Tibial nerve (tissue), 4 donors: ENCODE measurements around the gene AKAP8L. TPM values are rescaled to one million over a fixed set of nuclear protein-coding genes. Genes with fewer than 3 reads are reported as not detected.

Source experiments
- DNase-seq, 2 donors: peaks; one replicate each; pipeline ENCODE4 v3.0.0-alpha.2; 2019; ENCODE audit warnings: low spot score in 2 of 2
- H3K27ac ChIP-seq, 4 donors: fragments of 200-600 bp; sonication (generic) in 3 of 4; one replicate each; pipeline ENCODE4 v1.5.1; 2017 to 2019; ENCODE audit warnings: mild to moderate bottlenecking in 1 of 4
- H3K27me3 ChIP-seq, 2 donors: fragments of 200-600 bp; sonication (generic) in 1 of 2; one replicate each; pipeline versions ENCODE4 v1.5.1 to v1.6.0; 2017 to 2019
- H3K36me3 ChIP-seq, 3 donors: fragments of 200-600 bp; sonication (generic); one replicate each; pipeline ENCODE4 v1.5.1; 2018 to 2019
- H3K4me1 ChIP-seq, 4 donors: fragments of 200-600 bp; sonication (generic) in 3 of 4; one replicate each; pipeline ENCODE4 v1.5.1; 2017 to 2019
- H3K4me3 ChIP-seq, 4 donors: fragments of 200-600 bp; sonication (generic) in 3 of 4; one replicate each; pipeline ENCODE4 v1.5.1; 2017 to 2019; ENCODE audit warnings: mild to moderate bottlenecking in 1 of 4, moderate library complexity in 1 of 4
- H3K9me3 ChIP-seq, 4 donors: fragments of 200-600 bp; sonication (generic) in 3 of 4; one replicate each; pipeline ENCODE4 v1.5.1; 2017 to 2019
- EP300 ChIP-seq, 2 donors: sonication (generic); formaldehyde crosslinking; IDR thresholded peaks; one replicate each; pipeline ENCODE4 v1.6.1; 2017; ENCODE audit warnings: antibody characterized with exemption in 2 of 2, mild to moderate bottlenecking in 1 of 2
- POLR2A ChIP-seq, 2 donors: fragments of 450-650 bp; IDR thresholded peaks; one replicate each; pipeline ENCODE4 v1.6.1; 2017; ENCODE audit warnings: antibody characterized with exemption in 2 of 2, mild to moderate bottlenecking in 2 of 2, moderate library complexity in 2 of 2
- WGBS, 2 donors: methylation state at CpG; one replicate each; pipeline ENCODE4 v1.1.5; 2018; 5-methylcytosine and 5-hydroxymethylcytosine counted together
- total RNA-seq, 4 donors: library from RNA; depleted of rRNA; stranded (reverse); fragments of >200 nt; gene quantifications; one replicate each; pipeline ENCODE4 v1.1.0, GENCODE V29; 2016
- TF ChIP-seq, protein P1 (sequence below), 5 experiments: fragments of 200-600 bp in 3 of 5; fragments of 450-650 bp in 2 of 5; sonication (generic) in 3 of 5; IDR thresholded peaks; one replicate each; pipeline ENCODE4 v1.5.1; 2016 to 2019; ENCODE audit warnings: antibody characterized with exemption in 5 of 5, mild to moderate bottlenecking in 3 of 5, moderate library complexity in 2 of 5

Gene AKAP8L
- total RNA-seq, 4 donors from 2014 or later, result 170 to 248 (median 183) TPM

DNA sequence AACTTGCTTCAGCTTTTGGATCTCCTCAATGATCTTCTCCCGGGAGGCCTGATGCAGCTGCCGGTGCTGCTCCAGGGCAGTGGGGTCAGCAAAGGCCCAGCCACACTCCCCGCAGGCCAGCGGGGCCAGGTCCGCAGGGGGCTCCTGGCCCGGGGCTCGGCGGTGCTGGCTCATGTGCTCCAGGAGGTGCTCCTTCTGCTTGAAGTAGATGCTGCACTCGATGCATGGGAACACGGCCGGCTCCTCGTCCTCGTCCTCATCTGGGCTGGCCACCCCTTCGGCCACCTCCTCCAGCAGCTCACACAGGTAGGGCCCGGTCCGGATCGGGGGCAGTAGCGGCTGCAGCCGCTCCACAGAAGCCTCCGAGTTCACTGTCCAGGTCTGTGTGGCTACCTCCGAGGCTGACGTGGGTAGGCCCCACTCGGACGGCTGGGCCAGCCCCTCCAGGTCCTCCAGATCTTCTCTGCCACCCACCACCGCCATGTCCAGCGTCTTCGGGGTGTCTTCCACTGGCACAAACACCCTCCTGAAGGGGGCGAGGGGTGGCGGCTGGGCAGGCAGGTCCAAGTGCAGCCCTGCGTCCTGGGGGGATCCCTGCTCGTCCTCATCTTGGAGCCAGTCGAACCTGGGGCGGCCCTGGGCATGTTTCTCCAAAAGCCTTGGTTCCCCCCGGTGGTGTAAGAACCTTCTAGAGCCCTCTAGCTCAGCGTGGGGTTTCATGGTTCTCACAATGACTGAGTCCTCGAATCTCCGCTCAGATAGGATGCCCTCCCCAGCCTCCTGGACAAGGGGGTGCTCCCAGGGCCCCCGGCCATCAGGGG lies 21.2 kb upstream of the AKAP8L start:
- no peak for TF ChIP-seq POLR2A (IDR thresholded peaks at IDR 0.05)
- TF ChIP-seq EP300 (IDR thresholded peaks at IDR 0.05), result no peak
- TF ChIP-seq, protein P1, sequence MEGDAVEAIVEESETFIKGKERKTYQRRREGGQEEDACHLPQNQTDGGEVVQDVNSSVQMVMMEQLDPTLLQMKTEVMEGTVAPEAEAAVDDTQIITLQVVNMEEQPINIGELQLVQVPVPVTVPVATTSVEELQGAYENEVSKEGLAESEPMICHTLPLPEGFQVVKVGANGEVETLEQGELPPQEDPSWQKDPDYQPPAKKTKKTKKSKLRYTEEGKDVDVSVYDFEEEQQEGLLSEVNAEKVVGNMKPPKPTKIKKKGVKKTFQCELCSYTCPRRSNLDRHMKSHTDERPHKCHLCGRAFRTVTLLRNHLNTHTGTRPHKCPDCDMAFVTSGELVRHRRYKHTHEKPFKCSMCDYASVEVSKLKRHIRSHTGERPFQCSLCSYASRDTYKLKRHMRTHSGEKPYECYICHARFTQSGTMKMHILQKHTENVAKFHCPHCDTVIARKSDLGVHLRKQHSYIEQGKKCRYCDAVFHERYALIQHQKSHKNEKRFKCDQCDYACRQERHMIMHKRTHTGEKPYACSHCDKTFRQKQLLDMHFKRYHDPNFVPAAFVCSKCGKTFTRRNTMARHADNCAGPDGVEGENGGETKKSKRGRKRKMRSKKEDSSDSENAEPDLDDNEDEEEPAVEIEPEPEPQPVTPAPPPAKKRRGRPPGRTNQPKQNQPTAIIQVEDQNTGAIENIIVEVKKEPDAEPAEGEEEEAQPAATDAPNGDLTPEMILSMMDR (IDR thresholded peaks at IDR 0.05), result no peak
- peaks cover 0 to 7% (median 0%) of the 10 kb centered on the region in 4 donors for H3K4me1 ChIP-seq
- H3K9me3 ChIP-seq, result no peaks in the 10 kb centered on the region
- peaks cover 0 to 53% (median 0%) of the 10 kb centered on the region in 3 donors for H3K36me3 ChIP-seq
- H3K27me3 ChIP-seq, result no peaks in the 10 kb centered on the region
- H3K4me3 ChIP-seq, result no peak overlapping the region
- no peak for DNase-seq
- 82 to 89% methylated on average over 11 to 37 of the region's 38 CpGs for WGBS, 2 donors
- no peak overlapping the region for H3K27ac ChIP-seq

DNA sequence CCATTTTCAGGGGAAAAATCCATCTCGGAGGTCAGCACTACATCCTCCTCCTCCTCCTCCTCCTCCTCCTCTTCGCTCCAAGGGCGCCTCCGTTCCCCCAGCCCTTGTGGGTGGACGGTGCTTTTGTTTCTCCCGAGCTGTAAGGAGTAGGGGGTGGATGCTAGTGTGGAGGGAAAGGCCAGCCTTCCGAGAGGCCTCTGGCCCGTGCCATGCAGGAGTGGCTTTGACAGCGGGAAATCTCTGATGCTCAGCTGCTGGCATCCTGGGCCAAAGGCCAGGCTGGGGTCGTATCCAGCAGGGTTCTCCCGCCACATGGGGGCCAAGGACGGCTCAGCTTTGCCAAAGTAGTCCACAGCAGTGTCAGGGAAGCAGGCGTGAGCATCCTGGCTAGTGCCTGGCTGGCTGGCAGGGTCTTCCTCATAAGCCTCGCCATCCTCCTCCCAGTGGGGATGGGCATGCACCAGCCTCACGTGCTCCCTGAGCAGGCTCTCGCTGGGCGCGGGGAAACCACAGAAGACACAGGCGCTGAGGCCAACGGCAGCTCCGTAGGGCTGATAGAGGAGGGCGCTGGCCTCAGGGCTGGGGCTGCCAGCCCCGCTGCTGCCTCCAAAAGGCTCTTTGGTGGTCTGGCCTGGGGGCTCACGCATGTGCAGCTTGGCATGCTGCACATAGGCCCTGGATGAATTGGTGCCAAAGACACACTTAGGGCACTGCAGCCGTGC lies 20.5 kb upstream of the AKAP8L start:
- Histone ChIP-seq H3K9me3 (no peaks in the 10 kb centered on the region), H3K4me3 (no peak overlapping the region), H3K27me3 (no peaks in the 10 kb centered on the region), H3K36me3 (peaks cover 0 to 50% (median 0%) of the 10 kb centered on the region in 3 donors), H3K27ac (no peak overlapping the region), H3K4me1 (peaks cover 0 to 7% (median 0%) of the 10 kb centered on the region in 4 donors)
- 66% methylated on average over 25 of the region's 25 CpGs for WGBS, 2 donors
- DNase-seq, result no peak
- TF ChIP-seq EP300 (IDR thresholded peaks at IDR 0.05) (no peak), POLR2A (IDR thresholded peaks at IDR 0.05) (no peak)
- TF ChIP-seq, protein P1 (IDR thresholded peaks at IDR 0.05), result no peak

DNA sequence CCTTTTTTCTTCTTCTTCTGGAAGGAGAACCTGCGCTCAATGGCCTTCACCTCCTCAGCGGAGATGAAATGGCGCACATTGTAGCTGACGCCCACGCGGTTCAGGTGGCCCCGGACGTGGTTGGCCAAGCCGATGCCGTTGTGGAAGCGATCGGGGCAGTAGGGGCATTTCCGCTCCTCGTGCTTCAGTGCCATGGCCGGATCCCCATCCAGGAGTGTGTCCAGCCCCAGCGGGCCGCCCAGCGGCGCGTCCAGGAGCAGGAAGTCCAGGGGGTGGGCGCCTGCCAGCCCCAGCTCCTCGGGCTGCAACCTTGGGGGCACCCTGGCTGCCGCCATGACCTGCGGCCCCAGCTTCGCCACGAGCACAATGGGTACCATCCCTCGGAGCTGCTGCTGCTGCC lies 19.8 kb upstream of the AKAP8L start:
- H3K27ac ChIP-seq, result no peak overlapping the region
- DNase-seq, result no peak
- WGBS, 2 donors, result 82 to 100% methylated on average over 3 to 15 of the region's 27 CpGs
- H3K9me3 ChIP-seq, result no peaks in the 10 kb centered on the region
- H3K27me3 ChIP-seq, result no peaks in the 10 kb centered on the region
- TF ChIP-seq, protein P1 (IDR thresholded peaks at IDR 0.05), result no peak
- no peak for TF ChIP-seq EP300 (IDR thresholded peaks at IDR 0.05)
- TF ChIP-seq POLR2A (IDR thresholded peaks at IDR 0.05), result no peak
- peaks cover 0 to 50% (median 0%) of the 10 kb centered on the region in 3 donors for H3K36me3 ChIP-seq
- H3K4me1 ChIP-seq, result peaks cover 0 to 10% (median 0%) of the 10 kb centered on the region in 4 donors
- H3K4me3 ChIP-seq, result no peak overlapping the region

DNA sequence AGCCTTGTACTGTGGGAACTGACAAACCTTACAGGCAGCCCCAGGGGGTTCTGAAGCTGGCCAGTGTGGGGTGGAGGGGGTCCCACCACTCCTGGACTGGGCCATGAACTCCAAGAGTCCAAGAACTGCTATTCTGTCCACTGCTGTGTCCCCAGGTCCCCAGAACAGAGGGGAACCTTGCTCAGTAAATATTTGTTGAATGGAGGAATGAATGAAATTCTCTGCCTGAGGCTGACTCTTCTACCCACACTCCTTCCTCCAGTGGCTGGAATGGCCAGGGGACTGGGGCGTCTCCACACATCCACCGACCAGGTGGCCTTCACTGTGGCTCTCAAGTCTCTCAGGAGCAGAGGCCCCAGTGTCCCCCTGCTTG lies 19.3 kb upstream of the AKAP8L start:
- WGBS, 2 donors, result 82 to 90% methylated on average over 2 of the region's 2 CpGs
- peaks cover 0 to 50% (median 0%) of the 10 kb centered on the region in 3 donors for H3K36me3 ChIP-seq
- no peak for DNase-seq
- no peaks in the 10 kb centered on the region for H3K9me3 ChIP-seq
- no peak for TF ChIP-seq EP300 (IDR thresholded peaks at IDR 0.05)
- TF ChIP-seq, protein P1 (IDR thresholded peaks at IDR 0.05), result no peak
- no peak for TF ChIP-seq POLR2A (IDR thresholded peaks at IDR 0.05)
- peaks cover 0 to 15% (median 2%) of the 10 kb centered on the region in 4 donors for H3K4me1 ChIP-seq
- no peak overlapping the region for H3K4me3 ChIP-seq
- H3K27ac ChIP-seq, result no peak overlapping the region
- no peaks in the 10 kb centered on the region for H3K27me3 ChIP-seq
